Measurements from ENCODE around the gene SLC51B.

The SLC51B gene

DNA sequence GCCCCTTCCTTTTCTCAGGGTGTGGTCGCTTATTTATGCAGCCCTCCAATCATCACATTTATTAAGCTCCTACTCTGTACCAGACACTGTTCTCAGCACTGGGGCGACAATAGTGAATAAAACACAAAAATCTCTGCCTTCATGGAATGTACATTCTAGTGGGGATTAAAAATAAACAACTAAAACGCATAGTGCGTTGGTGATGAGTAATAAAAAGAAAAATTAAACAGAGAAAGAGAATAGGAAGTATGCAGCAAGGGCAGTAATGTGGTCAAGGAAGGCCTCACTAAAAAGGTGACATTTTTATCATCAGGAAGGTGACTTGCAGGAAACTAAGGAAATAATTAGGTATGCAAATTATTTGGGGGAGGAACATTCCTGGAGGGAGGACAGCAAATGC, 5.1 kb downstream of the SLC51B start:
- TF ChIP-seq SIN3A (IDR thresholded peaks at IDR 0.05; ENCODE audit: borderline replicate concordance, insufficient read depth, low read length) (no peak), TAF1 (IDR thresholded peaks at IDR 0.05; ENCODE audit: borderline replicate concordance, insufficient read depth, low read length) (no peak), FOXP2 (optimal IDR thresholded peaks at IDR 0.05; ENCODE audit: borderline replicate concordance, extremely low read depth, extremely low read length, insufficient read depth) (no peak), POLR2AphosphoS5 (IDR thresholded peaks at IDR 0.05; ENCODE audit: low read depth, low read length) (no peak)
- TF ChIP-seq, protein P1, sequence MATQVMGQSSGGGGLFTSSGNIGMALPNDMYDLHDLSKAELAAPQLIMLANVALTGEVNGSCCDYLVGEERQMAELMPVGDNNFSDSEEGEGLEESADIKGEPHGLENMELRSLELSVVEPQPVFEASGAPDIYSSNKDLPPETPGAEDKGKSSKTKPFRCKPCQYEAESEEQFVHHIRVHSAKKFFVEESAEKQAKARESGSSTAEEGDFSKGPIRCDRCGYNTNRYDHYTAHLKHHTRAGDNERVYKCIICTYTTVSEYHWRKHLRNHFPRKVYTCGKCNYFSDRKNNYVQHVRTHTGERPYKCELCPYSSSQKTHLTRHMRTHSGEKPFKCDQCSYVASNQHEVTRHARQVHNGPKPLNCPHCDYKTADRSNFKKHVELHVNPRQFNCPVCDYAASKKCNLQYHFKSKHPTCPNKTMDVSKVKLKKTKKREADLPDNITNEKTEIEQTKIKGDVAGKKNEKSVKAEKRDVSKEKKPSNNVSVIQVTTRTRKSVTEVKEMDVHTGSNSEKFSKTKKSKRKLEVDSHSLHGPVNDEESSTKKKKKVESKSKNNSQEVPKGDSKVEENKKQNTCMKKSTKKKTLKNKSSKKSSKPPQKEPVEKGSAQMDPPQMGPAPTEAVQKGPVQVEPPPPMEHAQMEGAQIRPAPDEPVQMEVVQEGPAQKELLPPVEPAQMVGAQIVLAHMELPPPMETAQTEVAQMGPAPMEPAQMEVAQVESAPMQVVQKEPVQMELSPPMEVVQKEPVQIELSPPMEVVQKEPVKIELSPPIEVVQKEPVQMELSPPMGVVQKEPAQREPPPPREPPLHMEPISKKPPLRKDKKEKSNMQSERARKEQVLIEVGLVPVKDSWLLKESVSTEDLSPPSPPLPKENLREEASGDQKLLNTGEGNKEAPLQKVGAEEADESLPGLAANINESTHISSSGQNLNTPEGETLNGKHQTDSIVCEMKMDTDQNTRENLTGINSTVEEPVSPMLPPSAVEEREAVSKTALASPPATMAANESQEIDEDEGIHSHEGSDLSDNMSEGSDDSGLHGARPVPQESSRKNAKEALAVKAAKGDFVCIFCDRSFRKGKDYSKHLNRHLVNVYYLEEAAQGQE (IDR thresholded peaks at IDR 0.05; ENCODE audit: insufficient read depth in 1 of 2, low read depth in 2 of 2, low read length in 2 of 2), result no peak

DNA sequence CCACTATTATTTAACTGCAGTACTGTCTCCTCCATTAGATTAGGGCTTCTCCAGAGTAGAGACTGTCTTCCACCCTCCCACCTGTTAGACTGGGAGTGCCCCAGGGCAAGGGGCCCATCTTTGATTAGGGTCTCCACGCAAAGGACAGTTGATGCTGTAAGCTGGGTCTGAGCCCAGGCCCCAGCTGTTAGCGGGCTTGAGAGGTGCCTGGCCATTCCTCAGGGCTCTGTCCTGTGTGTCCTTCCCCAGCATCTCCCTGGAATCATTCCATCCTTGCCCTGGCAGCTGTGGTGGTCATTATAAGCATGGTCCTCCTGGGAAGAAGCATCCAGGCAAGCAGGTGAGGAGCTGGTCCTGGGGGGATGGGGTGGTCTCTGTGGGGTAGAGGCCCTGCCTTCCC, 6.1 kb downstream of the SLC51B start:
- TF ChIP-seq, protein P1 (IDR thresholded peaks at IDR 0.05; ENCODE audit: insufficient read depth in 1 of 2, low read depth in 2 of 2, low read length in 2 of 2), result no peak
- no peak for TF ChIP-seq SIN3A (IDR thresholded peaks at IDR 0.05; ENCODE audit: borderline replicate concordance, insufficient read depth, low read length)

DNA sequence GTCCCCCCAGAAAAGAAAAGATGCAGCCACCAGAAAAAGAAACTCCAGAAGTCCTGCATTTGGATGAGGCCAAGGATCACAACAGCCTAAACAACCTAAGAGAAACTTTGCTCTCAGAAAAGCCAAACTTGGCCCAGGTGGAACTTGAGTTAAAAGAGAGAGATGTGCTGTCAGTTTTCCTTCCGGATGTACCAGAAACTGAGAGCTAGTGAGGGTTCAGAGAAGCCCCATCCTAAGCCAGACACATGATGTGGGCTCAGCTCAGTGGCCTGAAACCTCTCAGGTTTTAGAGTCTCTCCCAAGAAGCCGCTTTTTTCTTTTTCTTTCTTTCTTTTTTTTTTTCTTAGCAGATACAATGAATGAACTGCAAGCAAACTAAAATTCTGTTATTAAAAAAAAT, 7.8 kb downstream of the SLC51B start:
- no peak for TF ChIP-seq POLR2AphosphoS5 (IDR thresholded peaks at IDR 0.05; ENCODE audit: low read depth, low read length)
- no peak for TF ChIP-seq TAF1 (IDR thresholded peaks at IDR 0.05; ENCODE audit: borderline replicate concordance, insufficient read depth, low read length)
- no peak for TF ChIP-seq FOXP2 (optimal IDR thresholded peaks at IDR 0.05; ENCODE audit: borderline replicate concordance, extremely low read depth, extremely low read length, insufficient read depth)
- TF ChIP-seq SIN3A (IDR thresholded peaks at IDR 0.05; ENCODE audit: borderline replicate concordance, insufficient read depth, low read length), result no peak
- TF ChIP-seq, protein P1 (IDR thresholded peaks at IDR 0.05; ENCODE audit: insufficient read depth in 1 of 2, low read depth in 2 of 2, low read length in 2 of 2), result no peak

DNA sequence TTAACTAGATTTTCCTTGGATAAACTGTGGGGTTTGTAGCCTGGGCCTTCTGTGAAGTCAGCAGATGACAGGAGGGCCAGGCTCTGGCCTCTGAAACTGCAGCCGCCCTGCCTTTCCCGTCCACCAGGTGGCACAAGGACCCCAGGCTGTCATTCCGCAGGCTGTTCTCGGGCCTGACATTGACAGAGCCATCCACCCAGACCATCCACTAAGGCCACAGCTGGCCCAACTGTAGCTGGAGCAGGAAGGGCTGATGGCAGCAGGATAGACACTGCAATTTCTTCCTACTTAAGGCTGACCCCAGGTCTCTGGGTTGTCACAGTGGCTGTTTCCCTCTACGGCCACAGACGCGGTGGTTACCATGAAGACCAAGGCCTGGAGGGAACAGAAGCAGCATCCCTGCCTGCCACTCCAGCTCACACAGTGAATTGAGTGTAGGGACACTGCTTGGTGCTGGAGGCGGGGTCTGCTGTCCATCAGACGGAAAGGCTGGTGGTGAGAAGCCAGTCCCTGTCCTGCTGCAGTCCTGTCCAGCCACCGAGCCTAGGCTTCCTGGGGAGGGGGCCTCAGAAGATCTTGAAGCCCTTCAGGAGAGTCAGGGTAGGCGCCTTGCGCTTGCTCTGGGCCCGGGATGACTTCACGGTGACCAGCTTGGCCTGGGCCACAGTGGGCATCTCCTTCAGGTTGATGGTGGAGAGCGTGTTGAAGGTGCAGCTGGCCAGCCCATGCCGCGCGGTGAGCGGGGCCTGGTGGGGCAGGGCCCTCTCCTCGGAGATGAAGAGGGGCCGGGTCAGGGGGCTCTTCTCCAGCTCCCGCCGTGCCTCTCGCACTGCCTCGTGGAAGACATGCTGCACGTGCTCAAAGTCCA, 9.4 kb downstream of the SLC51B start:
- TF ChIP-seq POLR2AphosphoS5 (IDR thresholded peaks at IDR 0.05; ENCODE audit: low read depth, low read length) (no peak), SIN3A (IDR thresholded peaks at IDR 0.05; ENCODE audit: borderline replicate concordance, insufficient read depth, low read length) (no peak; the same call in 1 of the 2 replicates), FOXP2 (optimal IDR thresholded peaks at IDR 0.05; ENCODE audit: borderline replicate concordance, extremely low read depth, extremely low read length, insufficient read depth) (peak; percentile 84), TAF1 (IDR thresholded peaks at IDR 0.05; ENCODE audit: borderline replicate concordance, insufficient read depth, low read length) (no peak)
- TF ChIP-seq, protein P1 (IDR thresholded peaks at IDR 0.05; ENCODE audit: insufficient read depth in 1 of 2, low read depth in 2 of 2, low read length in 2 of 2), result no peak
